Camera-type eye (tissue), 1 donor: ENCODE data around the gene PYCARD. TPM values are rescaled to one million over a fixed set of nuclear protein-coding genes. Genes with fewer than 3 reads are reported as not detected.

Experiments used
- total RNA-seq: library from RNA; depleted of rRNA; stranded (reverse); fragments of >200 nt; gene quantifications from one replicate; pipeline ENCODE4 v1.2.3, GENCODE V29; 2014

PYCARD gene
- total RNA-seq, result 8.5 TPM

GRCh38 chr16:31202414-31203375, at the start of gene PYCARD:
Gene PYCARD, minus strand, starts transcription at chr16:31202760. Its CDS starts 70 bp downstream, at chr16:31202690.

DNA sequence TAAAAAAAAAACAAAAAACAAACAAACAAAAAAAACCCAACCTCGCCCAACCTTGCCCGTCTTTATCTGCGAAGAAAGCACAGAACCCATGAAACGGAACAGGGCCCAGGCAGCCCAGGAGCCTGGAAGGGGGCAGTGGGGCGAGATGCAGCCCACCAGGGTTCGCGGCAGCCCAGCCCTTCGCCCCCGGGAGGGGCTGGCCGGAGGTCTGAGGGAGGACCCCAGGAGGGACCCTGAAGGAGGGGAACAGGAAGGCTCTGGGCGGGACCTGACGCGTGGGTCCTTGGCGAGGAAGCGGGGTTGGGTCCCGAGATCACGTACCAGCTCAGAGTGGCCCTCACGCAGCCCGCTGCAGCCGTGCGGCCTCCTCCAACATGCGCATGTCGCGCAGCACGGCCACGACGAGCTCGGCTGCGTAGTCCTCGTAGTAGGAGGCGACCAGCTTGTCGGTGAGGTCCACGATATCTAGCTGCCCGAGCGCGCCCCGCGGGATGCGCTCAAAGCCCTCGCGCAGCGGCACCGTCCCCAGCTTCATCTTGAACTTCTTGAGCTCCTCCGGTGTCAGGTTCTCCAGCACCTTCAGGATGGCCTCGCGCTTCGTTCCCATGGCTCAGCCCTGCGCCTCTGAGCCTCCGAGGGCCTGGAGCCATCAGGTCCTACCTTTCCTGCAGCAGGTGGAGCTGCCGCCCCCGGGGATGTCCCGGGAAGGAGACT, 14.0 kb upstream of the PYCARD start, which contains the start of gene PYDC1:
Gene PYDC1, minus strand, starts transcription at position 714 of the 714 bp plus-strand sequence. Its CDS starts 107 bp downstream, at position 607.

GRCh38 chr16:31213877-31214707, 11.5 kb upstream of the PYCARD start, which contains the start of gene TRIM72:
Gene TRIM72, plus strand, starts transcription at chr16:31214119. Its CDS starts 620 bp downstream, at chr16:31214739.

GRCh38 chr16:31179747-31180459, 22.7 kb downstream of the PYCARD start, which contains the start of gene FUS:
Gene FUS, plus strand, starts transcription at chr16:31180139. Its CDS starts 76 bp downstream, at chr16:31180215.

Other genes starting within 250 kb of the PYCARD start
- 9.0 TPM for gene SETD1A, start 245.0 kb downstream of the PYCARD start, total RNA-seq
- gene HSD3B7, start 217.6 kb downstream of the PYCARD start, total RNA-seq, result 8.4 TPM
- 9.1 TPM for gene STX1B, start 192.1 kb downstream of the PYCARD start, total RNA-seq
- gene STX4, start 169.2 kb downstream of the PYCARD start, total RNA-seq, result 30.6 TPM
- 5.4 TPM for gene ZNF668, start 128.5 kb downstream of the PYCARD start, total RNA-seq
- gene ZNF646, start 128.3 kb downstream of the PYCARD start, total RNA-seq, result 18.0 TPM
- 4.1 TPM for gene PRSS53, start 113.8 kb downstream of the PYCARD start, total RNA-seq
- 66.6 TPM for gene VKORC1, start 108.0 kb downstream of the PYCARD start, total RNA-seq
- gene BCKDK, start 94.4 kb downstream of the PYCARD start, total RNA-seq, result 21.9 TPM
- gene KAT8, start 85.1 kb downstream of the PYCARD start, total RNA-seq, result 56.6 TPM
- gene PRSS8, start 67.0 kb downstream of the PYCARD start, total RNA-seq, result 6.2 TPM
- gene PRSS36, start 52.7 kb downstream of the PYCARD start, total RNA-seq, result not detected
- gene FUS, start 22.6 kb downstream of the PYCARD start, total RNA-seq, result 155 TPM
- 7.6 TPM for gene TRIM72, start 11.4 kb upstream of the PYCARD start, total RNA-seq
- gene PYDC1, start 14.4 kb upstream of the PYCARD start, total RNA-seq, result not detected
- gene ITGAM, start 57.2 kb upstream of the PYCARD start, total RNA-seq, result 3.6 TPM
- 1.8 TPM for gene ITGAX, start 152.4 kb upstream of the PYCARD start, total RNA-seq
- not detected for gene ITGAD, start 190.6 kb upstream of the PYCARD start, total RNA-seq
- 4.1 TPM for gene COX6A2, start 225.6 kb upstream of the PYCARD start, total RNA-seq
- gene ZNF843, start 240.0 kb upstream of the PYCARD start, total RNA-seq, result 1.8 TPM